Esophagus squamous epithelium (tissue), 5 donors: ENCODE results near the gene CCL23. TPM values are rescaled to one million over a fixed set of nuclear protein-coding genes. Genes with fewer than 3 reads are reported as not detected.
"Not testable (repeated sequence)": the region's sequence is repeated elsewhere in the genome, so short reads cannot be mapped to it uniquely, and the experiment has no call there.

ENCODE experiments used
- DNase-seq: peaks from one replicate; lab custom pipeline; 2025; lab: John Stamatoyannopoulos, UW
- H3K27ac ChIP-seq, 4 donors: fragments of 200-600 bp; sonication (generic); one replicate each; pipeline ENCODE4 v1.5.1; 2016 to 2019; ENCODE audit warnings: mild to moderate bottlenecking in 1 of 4
- H3K27me3 ChIP-seq, 4 donors: fragments of 200-600 bp; sonication (generic); 1 replicate in 3 of 4; 2 replicates in 1 of 4; pipeline versions ENCODE4 v1.5.1 to v1.6.0; 2017 to 2021; ENCODE audit warnings: antibody characterized with exemption in 1 of 4
- H3K36me3 ChIP-seq, 3 donors: fragments of 200-600 bp; sonication (generic); one replicate each; pipeline ENCODE4 v1.5.1; 2016 to 2019
- H3K4me1 ChIP-seq, 3 donors: fragments of 200-600 bp; sonication (generic); one replicate each; pipeline ENCODE4 v1.5.1; 2017 to 2019
- H3K4me3 ChIP-seq, 4 donors: fragments of 200-600 bp; sonication (generic); 1 replicate in 3 of 4; 2 replicates in 1 of 4; pipeline ENCODE4 v1.5.1; 2016 to 2019; ENCODE audit warnings: mild to moderate bottlenecking in 2 of 4, moderate library complexity in 1 of 4
- H3K9me3 ChIP-seq, 3 donors: fragments of 200-600 bp; sonication (generic); one replicate each; pipeline ENCODE4 v1.5.1; 2016 to 2019
- CTCF ChIP-seq, 6 experiments: fragments of 450-650 bp in 4 of 6; fragments of 200-600 bp in 2 of 6; sonication (generic) in 2 of 6; IDR thresholded peaks; one replicate each; pipeline ENCODE4 v1.5.1; 2016 to 2019; ENCODE audit warnings: antibody characterized with exemption in 6 of 6, mild to moderate bottlenecking in 4 of 6, moderate library complexity in 4 of 6
- POLR2A ChIP-seq, 4 donors: fragments of 450-650 bp; IDR thresholded peaks; one replicate each; pipeline ENCODE4 v1.6.1; 2017; ENCODE audit warnings: antibody characterized with exemption in 4 of 4, mild to moderate bottlenecking in 4 of 4, moderate library complexity in 3 of 4
- WGBS, 2 donors: methylation state at CpG; one replicate each; pipeline ENCODE4 v1.1.5; 2018; 5-methylcytosine and 5-hydroxymethylcytosine counted together
- intact Hi-C: fragments of 100-400 bp; cut with DNase I; formaldehyde crosslinking; loops from one replicate; pipeline ENCODE4 v1.15.0; 2022
- total RNA-seq, 4 donors: library from RNA; depleted of rRNA; stranded (reverse); fragments of >200 nt; gene quantifications; one replicate each; pipeline ENCODE4 v1.1.0, GENCODE V29; 2016
- donor health status: DM: yes; HTN: yes; CAD: no.

CCL23 gene
- total RNA-seq, 4 donors from 2014 or later: 2.0 to 13.4 (median 3.4) TPM

DNA sequence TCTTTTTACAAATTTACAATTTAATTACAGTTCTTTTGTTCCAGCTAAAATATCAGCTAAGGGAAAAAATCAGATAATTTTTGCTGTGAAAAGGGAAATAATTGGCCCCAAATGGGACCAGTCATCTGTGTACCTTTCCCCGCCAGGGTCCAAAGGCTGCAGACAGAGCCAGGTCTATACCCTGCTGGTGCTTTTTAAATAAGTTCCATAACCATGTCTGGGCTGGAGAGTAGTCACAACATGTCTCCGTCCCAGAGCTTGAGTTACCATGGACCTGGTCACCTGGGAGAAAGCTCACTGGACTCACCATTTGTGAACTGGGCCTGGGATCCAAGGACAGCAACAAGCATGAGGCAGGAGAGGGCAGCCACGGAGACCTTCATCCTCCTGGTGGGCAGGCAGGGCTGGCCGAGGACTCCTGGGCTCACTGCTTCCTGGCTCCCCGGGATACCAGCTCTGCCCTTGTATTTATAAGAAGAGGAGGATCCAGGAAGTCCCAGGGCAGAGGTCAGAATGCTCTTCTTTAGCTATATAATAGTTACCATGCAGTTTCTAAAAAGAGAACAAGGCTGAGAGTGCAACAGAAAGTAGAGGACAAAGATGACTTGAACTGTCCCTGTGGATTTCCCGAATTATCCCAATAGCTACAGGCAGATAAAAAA is 16.5 kb downstream of the CCL23 start, which contains the start of gene CCL15:
Gene CCL15, minus strand, starts transcription at position 444 of the 662 bp plus-strand sequence. Its CDS starts 61 bp downstream, at position 383.
- no peak within 1 kb of the TSS for H3K27ac ChIP-seq
- H3K9me3 ChIP-seq: no peaks in the 10 kb centered on the region
- no peaks in the 10 kb centered on the region for H3K36me3 ChIP-seq
- H3K4me3 ChIP-seq: no peak within 1 kb of the TSS
- H3K27me3 ChIP-seq: peaks cover 0 to 15% (median 0%) of the 10 kb centered on the region in 4 donors
- DNase-seq: no peak
- H3K4me1 ChIP-seq: no peaks in the 10 kb centered on the region
- intact Hi-C loops: no loop called here
- 78 to 86% methylated on average over 3 to 5 of the region's 6 CpGs for WGBS, 2 donors
- no peak for TF ChIP-seq POLR2A (IDR thresholded peaks at IDR 0.05)
- TF ChIP-seq CTCF (IDR thresholded peaks at IDR 0.05): no peak

- no peak for TF ChIP-seq CTCF (IDR thresholded peaks at IDR 0.05)
- no peak for TF ChIP-seq POLR2A (IDR thresholded peaks at IDR 0.05)
- Histone ChIP-seq H3K27me3 (peaks cover 0 to 15% (median 0%) of the 10 kb centered on the region in 4 donors), H3K4me3 (no peak overlapping the region), H3K4me1 (no peaks in the 10 kb centered on the region), H3K9me3 (no peaks in the 10 kb centered on the region), H3K36me3 (no peaks in the 10 kb centered on the region), H3K27ac (no peak overlapping the region)
- intact Hi-C loops: no loop called here
- WGBS, 2 donors: 45 to 60% methylated on average over 6 of the region's 6 CpGs
- no peak for DNase-seq
Observed at GRCh38 chr17:36000732-36001109, 17.1 kb downstream of the CCL23 start.

GRCh38 chr17:35998756-35999155 is 19.0 kb downstream of the CCL23 start:
- 78 to 81% methylated on average over 1 of the region's 1 CpG for WGBS, 2 donors
- no peak for DNase-seq
- intact Hi-C loops: no loop called here
- Histone ChIP-seq H3K27me3 (peaks cover 0 to 13% (median 0%) of the 10 kb centered on the region in 4 donors), H3K27ac (no peak overlapping the region), H3K36me3 (no peaks in the 10 kb centered on the region), H3K4me3 (no peak overlapping the region), H3K9me3 (no peaks in the 10 kb centered on the region), H3K4me1 (no peaks in the 10 kb centered on the region)
- TF ChIP-seq CTCF (IDR thresholded peaks at IDR 0.05): no peak
- no peak for TF ChIP-seq POLR2A (IDR thresholded peaks at IDR 0.05)

GRCh38 chr17:35998018-35998545 is 19.7 kb downstream of the CCL23 start:
- no peak for DNase-seq
- WGBS, 2 donors: 17 to 60% methylated on average over 1 to 4 of the region's 11 CpGs
- intact Hi-C loops: no loop called here

GRCh38 chr17:35995346-35995745 is 22.4 kb downstream of the CCL23 start:
- intact Hi-C loops, H3K4me3 ChIP-seq: not testable (repeated sequence)
- WGBS, 2 donors: 59 to 90% methylated on average over 2 of the region's 2 CpGs

More at GRCh38 chr17:35998018-35998545, 19.7 kb downstream of the CCL23 start:
- TF ChIP-seq POLR2A (IDR thresholded peaks at IDR 0.05): no peak
- no peak for TF ChIP-seq CTCF (IDR thresholded peaks at IDR 0.05)
- Histone ChIP-seq H3K4me3 (no peak overlapping the region), H3K4me1 (no peaks in the 10 kb centered on the region), H3K27ac (no peak overlapping the region), H3K9me3 (no peaks in the 10 kb centered on the region), H3K36me3 (no peaks in the 10 kb centered on the region), H3K27me3 (peaks cover 0 to 10% (median 0%) of the 10 kb centered on the region in 4 donors)

More at GRCh38 chr17:35995346-35995745, 22.4 kb downstream of the CCL23 start:
- not testable (repeated sequence) for H3K4me1 ChIP-seq, H3K36me3 ChIP-seq, H3K27ac ChIP-seq, DNase-seq, H3K9me3 ChIP-seq
- H3K27me3 ChIP-seq: peaks cover 0 to 18% (median 0%) of the 10 kb centered on the region in 4 donors
